PC-3 (cell line): ENCODE measurements around the gene MSH2. TPM values are rescaled to one million over a fixed set of nuclear protein-coding genes. Genes with fewer than 3 reads are reported as not detected.

Experiments
- ATAC-seq: fragments of 200-7000 bp; cut with Tn5 transposase; 2 replicates; pipeline ENCODE4 v1.9.1; 2020; ENCODE audit warnings: mild to moderate bottlenecking, moderate library complexity
- BruUV-seq: library from RNA; stranded (reverse); fragments of 400-500 nt; replicated peaks from 2 replicates; lab custom pipeline; 2021; lab: Mats Ljungman, UMichigan
- CTCF ChIA-PET: fragments of 300-600 bp; sonication (Branson Sonifier 250); formaldehyde crosslinking; loops from one replicate; lab custom pipeline; 2022; ENCODE audit warnings: antibody characterized with exemption; lab: Charles Lee
- POLR2A ChIA-PET: fragments of 300-600 bp; sonication (Branson Sonifier 250); formaldehyde crosslinking; loops from one replicate; lab custom pipeline; 2022; ENCODE audit warnings: antibody characterized with exemption; ENCODE audit not compliant: unreplicated experiment; lab: Charles Lee
- DNase-seq: peaks from one replicate; pipeline ENCODE4 v3.0.0-alpha.2; 2015
- H2AFZ ChIP-seq: fragments of 300-600 bp; sonication (generic); 2 replicates; pipeline ENCODE4 v1.6.0; 2016; ENCODE audit warnings: antibody characterized with exemption, low read length
- H3F3A ChIP-seq: fragments of 300-600 bp; sonication (generic); one replicate; pipeline ENCODE4 v1.6.0; 2017; ENCODE audit warnings: antibody characterized with exemption, low read length, control low read depth, mild to moderate bottlenecking; ENCODE audit not compliant: unreplicated experiment
- H3K27ac ChIP-seq: fragments of 300-600 bp; sonication (generic); 2 replicates; pipeline ENCODE4 v1.5.1; 2016; ENCODE audit warnings: mild to moderate bottlenecking, low read length
- H3K27me3 ChIP-seq: fragments of 300-600 bp; sonication (generic); 2 replicates; pipeline ENCODE4 v1.6.1; 2016; ENCODE audit warnings: low read length, mixed read lengths
- H3K36me3 ChIP-seq: fragments of 300-600 bp; sonication (generic); 2 replicates; pipeline ENCODE4 v1.6.1; 2016; ENCODE audit warnings: low read depth, mixed run types, low read length, mixed read lengths
- H3K4me1 ChIP-seq: fragments of 300-600 bp; sonication (generic); 2 replicates; pipeline ENCODE4 v1.5.1; 2016; ENCODE audit warnings: low read length; ENCODE audit not compliant: insufficient read depth
- H3K4me2 ChIP-seq: fragments of 300-600 bp; sonication (generic); 2 replicates; pipeline ENCODE4 v1.6.0; 2016; ENCODE audit warnings: low read length
- H3K4me3 ChIP-seq: fragments of 300-600 bp; sonication (generic); 2 replicates; pipeline ENCODE4 v1.5.1; 2016; ENCODE audit warnings: mild to moderate bottlenecking, low read length, mixed read lengths
- H3K79me2 ChIP-seq: fragments of 300-600 bp; sonication (generic); 2 replicates; pipeline ENCODE4 v1.6.1; 2017; ENCODE audit warnings: low read length, mixed read lengths
- H3K9ac ChIP-seq: fragments of 300-600 bp; sonication (generic); 2 replicates; pipeline ENCODE4 v1.6.0; 2016; ENCODE audit warnings: mild to moderate bottlenecking, low read length
- H3K9me2 ChIP-seq: fragments of 300-600 bp; sonication (generic); replicated peaks from 2 replicates; pipeline ENCODE4 v1.6.1; 2016; ENCODE audit warnings: mixed run types, low read length, mixed read lengths
- H3K9me3 ChIP-seq: fragments of 300-600 bp; sonication (generic); 2 replicates; pipeline ENCODE4 v1.6.1; 2016; ENCODE audit warnings: low read length, mixed read lengths
- H4K20me1 ChIP-seq: fragments of 300-600 bp; sonication (generic); 2 replicates; pipeline ENCODE4 v1.6.1; 2016; ENCODE audit warnings: low read length, mixed read lengths
- EZH2 ChIP-seq: fragments of 300-600 bp; sonication (generic); IDR thresholded peaks from one replicate; pipeline ENCODE4 v1.6.1; 2017; ENCODE audit warnings: antibody characterized with exemption, mild to moderate bottlenecking, low read length; ENCODE audit not compliant: unreplicated experiment
- EZH2phosphoT487 ChIP-seq: fragments of 300-600 bp; sonication (generic); IDR thresholded peaks from 2 replicates; pipeline ENCODE4 v1.6.1; 2018; ENCODE audit warnings: mild to moderate bottlenecking, antibody characterized with exemption, low read length, borderline replicate concordance
- intact Hi-C: fragments of 100-400 bp; cut with micrococcal nuclease; formaldehyde crosslinking; loops from 2 replicates; pipeline ENCODE4 v1.9.0; 2023
- total RNA-seq: library from RNA; depleted of rRNA; stranded (reverse); fragments of >200 nt; gene quantifications from 2 replicates; pipeline ENCODE4 v1.2.3, GENCODE V29; 2014
- TF ChIP-seq, protein P1 (sequence below): fragments of 300-600 bp; sonication (generic); conservative IDR thresholded peaks from 2 replicates; pipeline ENCODE4 v1.5.1; 2017; ENCODE audit warnings: antibody characterized with exemption, low read depth, mild to moderate bottlenecking, low read length

MSH2 gene
- total RNA-seq, 1 experiment from 2014 or later: 70.7 TPM

DNA sequence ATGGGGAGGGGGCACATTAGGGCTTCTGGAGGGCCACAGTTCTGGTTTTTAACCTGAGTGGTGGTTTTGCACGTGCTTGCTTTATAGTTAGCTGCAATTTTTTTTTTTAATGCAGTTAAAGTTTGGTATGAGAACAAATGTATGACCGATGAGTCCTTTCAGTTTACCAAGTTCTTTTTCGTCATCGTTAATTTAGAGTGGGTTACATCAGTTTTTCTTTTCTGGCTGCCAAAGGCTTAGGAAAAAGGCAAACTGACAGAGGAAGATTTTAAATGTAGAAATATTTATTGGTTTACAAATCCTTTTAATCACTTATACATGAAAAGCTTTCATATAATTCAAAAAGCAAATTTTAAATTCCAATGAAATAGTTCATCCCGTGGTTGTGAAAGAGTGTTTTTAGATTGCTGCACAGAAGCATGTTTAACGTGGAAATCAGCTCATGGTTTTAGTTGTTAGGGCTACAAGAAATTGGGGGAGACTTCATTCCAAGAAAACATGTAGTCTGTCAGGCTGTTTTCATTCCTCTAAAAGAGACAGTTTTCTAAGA, 82.9 kb downstream of the MSH2 start:
- intact Hi-C loops: no loop called here
- Histone ChIP-seq H3K27ac (no peak overlapping the region), H3K4me1 (peaks cover 12% of the 10 kb centered on the region), H3K9ac (no peak overlapping the region), H2AFZ (no peak overlapping the region), H3K4me3 (no peak overlapping the region), H3K4me2 (no peak overlapping the region), H4K20me1 (no peaks in the 10 kb centered on the region), H3K9me2 (no peaks in the 10 kb centered on the region), H3K36me3 (peaks cover 18% of the 10 kb centered on the region), H3K79me2 (no peaks in the 10 kb centered on the region), H3F3A (no peaks in the 10 kb centered on the region), H3K9me3 (no peaks in the 10 kb centered on the region), H3K27me3 (no peaks in the 10 kb centered on the region)
- ChIA-PET POLR2A (no interaction called here), CTCF (no interaction called here)
- BruUV-seq: no TSS peak
- DNase-seq: no peak
- ATAC-seq: no peak
- TF ChIP-seq EZH2 (no peak), EZH2phosphoT487 (no peak)
- TF ChIP-seq, protein P1, sequence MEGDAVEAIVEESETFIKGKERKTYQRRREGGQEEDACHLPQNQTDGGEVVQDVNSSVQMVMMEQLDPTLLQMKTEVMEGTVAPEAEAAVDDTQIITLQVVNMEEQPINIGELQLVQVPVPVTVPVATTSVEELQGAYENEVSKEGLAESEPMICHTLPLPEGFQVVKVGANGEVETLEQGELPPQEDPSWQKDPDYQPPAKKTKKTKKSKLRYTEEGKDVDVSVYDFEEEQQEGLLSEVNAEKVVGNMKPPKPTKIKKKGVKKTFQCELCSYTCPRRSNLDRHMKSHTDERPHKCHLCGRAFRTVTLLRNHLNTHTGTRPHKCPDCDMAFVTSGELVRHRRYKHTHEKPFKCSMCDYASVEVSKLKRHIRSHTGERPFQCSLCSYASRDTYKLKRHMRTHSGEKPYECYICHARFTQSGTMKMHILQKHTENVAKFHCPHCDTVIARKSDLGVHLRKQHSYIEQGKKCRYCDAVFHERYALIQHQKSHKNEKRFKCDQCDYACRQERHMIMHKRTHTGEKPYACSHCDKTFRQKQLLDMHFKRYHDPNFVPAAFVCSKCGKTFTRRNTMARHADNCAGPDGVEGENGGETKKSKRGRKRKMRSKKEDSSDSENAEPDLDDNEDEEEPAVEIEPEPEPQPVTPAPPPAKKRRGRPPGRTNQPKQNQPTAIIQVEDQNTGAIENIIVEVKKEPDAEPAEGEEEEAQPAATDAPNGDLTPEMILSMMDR: no peak

DNA sequence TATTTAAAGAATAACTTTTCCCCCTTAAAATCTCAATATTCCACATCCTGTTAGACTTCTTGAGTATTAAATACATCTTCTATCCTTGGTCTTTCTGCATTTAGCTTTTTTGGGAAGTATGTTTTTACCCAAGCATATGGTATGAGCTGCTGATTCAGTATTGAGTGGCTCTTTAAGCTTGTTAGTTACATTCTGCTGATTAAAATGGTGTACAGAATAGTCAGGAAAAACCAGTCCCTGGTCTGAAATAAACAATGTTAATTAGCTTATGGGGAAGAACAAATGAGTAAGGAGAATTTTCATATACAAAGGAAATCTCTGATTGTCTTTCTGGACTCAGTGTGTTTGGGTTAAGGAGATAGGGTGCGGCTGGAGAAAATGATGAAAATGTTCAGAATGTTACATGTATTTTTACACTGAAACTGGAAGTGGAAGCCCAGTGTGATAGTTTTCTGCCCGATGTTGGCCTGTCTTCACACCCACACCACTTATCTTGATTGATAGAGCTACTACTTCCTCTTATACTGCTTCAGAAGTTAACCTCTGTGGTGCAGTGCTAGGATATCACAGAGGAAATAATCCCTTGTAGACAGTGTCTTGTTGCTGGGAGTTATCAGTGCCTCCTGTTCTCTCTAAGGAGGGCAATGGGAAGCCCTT, 84.0 kb downstream of the MSH2 start:
- no peak for ATAC-seq
- POLR2A ChIA-PET: no interaction called here

More for the DNA sequence above, 84.0 kb downstream of the MSH2 start:
- Histone ChIP-seq H3K4me3 (no peak overlapping the region), H3K4me1 (peaks cover 12% of the 10 kb centered on the region), H3F3A (no peaks in the 10 kb centered on the region), H3K27me3 (no peaks in the 10 kb centered on the region), H3K9me3 (no peaks in the 10 kb centered on the region), H3K9ac (no peak overlapping the region), H3K27ac (no peak overlapping the region), H3K79me2 (no peaks in the 10 kb centered on the region), H4K20me1 (no peaks in the 10 kb centered on the region), H2AFZ (no peak overlapping the region), H3K4me2 (no peak overlapping the region), H3K9me2 (no peaks in the 10 kb centered on the region), H3K36me3 (peaks cover 15% of the 10 kb centered on the region)
- no peak for DNase-seq
- intact Hi-C loops: no loop called here
- CTCF ChIA-PET: no interaction called here
- no TSS peak for BruUV-seq
- TF ChIP-seq EZH2 (no peak), EZH2phosphoT487 (no peak)
- TF ChIP-seq, protein P1: no peak
